ENCODE results near the gene BTBD6. TPM values are rescaled to one million over a fixed set of nuclear protein-coding genes. Genes with fewer than 3 reads are reported as not detected.

The BTBD6 gene
- total and polyA plus RNA-seq, 2 experiments from 2014 or later: 2.2 to 11.6 TPM

GRCh38 chr14:105209646-105210045 is 38.7 kb upstream of the BTBD6 start:
- H3K4me3 Mint-ChIP-seq: no peak overlapping the region
- no peaks in the 10 kb centered on the region; the same call in 1 of the 2 replicates for H4K20me1 ChIP-seq (replicated peaks; ENCODE audit: insufficient read depth)
- H3K9me3 Mint-ChIP-seq: no peaks in the 10 kb centered on the region
- DNase-seq (ENCODE audit: low spot score): no peak
- H3K36me3 Mint-ChIP-seq (ENCODE audit: low read depth): no peaks in the 10 kb centered on the region
- ATAC-seq: no peak
- no peaks in the 10 kb centered on the region for H3K27me3 ChIP-seq (ENCODE audit: insufficient read depth)
- no peaks in the 10 kb centered on the region for H3K4me1 ChIP-seq (ENCODE audit: insufficient read depth)
- peaks cover 6% of the 10 kb centered on the region for H3K27me3 Mint-ChIP-seq (ENCODE audit: insufficient read depth, low read depth, poor library complexity)
- H3K4me3 ChIP-seq: no peak overlapping the region
- H3F3A ChIP-seq (replicated peaks; ENCODE audit: low read depth): no peaks in the 10 kb centered on the region
- H3K36me3 ChIP-seq (ENCODE audit: insufficient read depth): no peaks in the 10 kb centered on the region
- no peak overlapping the region for H3K27ac Mint-ChIP-seq
- TF ChIP-seq STAT1 (IDR thresholded peaks at IDR 0.05; ENCODE audit: unreplicated experiment) (no peak), JUNB (IDR thresholded peaks at IDR 0.05; ENCODE audit: unreplicated experiment) (no peak), ZNF331 (CRISPR knock-in tag; IDR thresholded peaks at IDR 0.05; ENCODE audit: low read depth) (no peak), ZNF462 (CRISPR knock-in tag; IDR thresholded peaks at IDR 0.05) (no peak), EZH2phosphoT487 (IDR thresholded peaks at IDR 0.05; ENCODE audit: unreplicated experiment) (no peak), CREB1 (CRISPR knock-in tag; IDR thresholded peaks at IDR 0.05; ENCODE audit: low read depth) (no peak), POLR2AphosphoS5 (IDR thresholded peaks at IDR 0.05; ENCODE audit: low read depth) (no peak), EZH2 (IDR thresholded peaks at IDR 0.05; ENCODE audit: low read depth, unreplicated experiment) (no peak), REST (IDR thresholded peaks at IDR 0.05; ENCODE audit: unreplicated experiment) (no peak), ZNF114 (CRISPR knock-in tag; IDR thresholded peaks at IDR 0.05) (no peak), NANOG (IDR thresholded peaks at IDR 0.05; ENCODE audit: borderline replicate concordance) (no peak)
- TF ChIP-seq, protein P1, sequence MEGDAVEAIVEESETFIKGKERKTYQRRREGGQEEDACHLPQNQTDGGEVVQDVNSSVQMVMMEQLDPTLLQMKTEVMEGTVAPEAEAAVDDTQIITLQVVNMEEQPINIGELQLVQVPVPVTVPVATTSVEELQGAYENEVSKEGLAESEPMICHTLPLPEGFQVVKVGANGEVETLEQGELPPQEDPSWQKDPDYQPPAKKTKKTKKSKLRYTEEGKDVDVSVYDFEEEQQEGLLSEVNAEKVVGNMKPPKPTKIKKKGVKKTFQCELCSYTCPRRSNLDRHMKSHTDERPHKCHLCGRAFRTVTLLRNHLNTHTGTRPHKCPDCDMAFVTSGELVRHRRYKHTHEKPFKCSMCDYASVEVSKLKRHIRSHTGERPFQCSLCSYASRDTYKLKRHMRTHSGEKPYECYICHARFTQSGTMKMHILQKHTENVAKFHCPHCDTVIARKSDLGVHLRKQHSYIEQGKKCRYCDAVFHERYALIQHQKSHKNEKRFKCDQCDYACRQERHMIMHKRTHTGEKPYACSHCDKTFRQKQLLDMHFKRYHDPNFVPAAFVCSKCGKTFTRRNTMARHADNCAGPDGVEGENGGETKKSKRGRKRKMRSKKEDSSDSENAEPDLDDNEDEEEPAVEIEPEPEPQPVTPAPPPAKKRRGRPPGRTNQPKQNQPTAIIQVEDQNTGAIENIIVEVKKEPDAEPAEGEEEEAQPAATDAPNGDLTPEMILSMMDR (conservative IDR thresholded peaks at IDR 0.05; ENCODE audit: low read depth in 2 of 2): no peak
- TF ChIP-seq, protein P2, sequence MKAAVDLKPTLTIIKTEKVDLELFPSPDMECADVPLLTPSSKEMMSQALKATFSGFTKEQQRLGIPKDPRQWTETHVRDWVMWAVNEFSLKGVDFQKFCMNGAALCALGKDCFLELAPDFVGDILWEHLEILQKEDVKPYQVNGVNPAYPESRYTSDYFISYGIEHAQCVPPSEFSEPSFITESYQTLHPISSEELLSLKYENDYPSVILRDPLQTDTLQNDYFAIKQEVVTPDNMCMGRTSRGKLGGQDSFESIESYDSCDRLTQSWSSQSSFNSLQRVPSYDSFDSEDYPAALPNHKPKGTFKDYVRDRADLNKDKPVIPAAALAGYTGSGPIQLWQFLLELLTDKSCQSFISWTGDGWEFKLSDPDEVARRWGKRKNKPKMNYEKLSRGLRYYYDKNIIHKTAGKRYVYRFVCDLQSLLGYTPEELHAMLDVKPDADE (IDR thresholded peaks at IDR 0.05): no peak
- H3K27ac ChIP-seq (ENCODE audit: low read depth): no peak overlapping the region
- no peaks in the 10 kb centered on the region for H3K9me2 ChIP-seq (ENCODE audit: insufficient read depth)
- H3K4me2 ChIP-seq: no peak overlapping the region
- no peaks in the 10 kb centered on the region for H3K4me1 Mint-ChIP-seq
- no peaks in the 10 kb centered on the region for H3K79me2 ChIP-seq (replicated peaks; ENCODE audit: insufficient read depth)
- H2AFZ ChIP-seq: no peak overlapping the region
